NB4 (cell line): Measurements from ENCODE around the gene SEZ6.

Source experiments
- DNase-seq: peaks from one replicate; pipeline ENCODE4 v3.0.0; 2010; ENCODE audit warnings: low read depth
- H3K4me3 ChIP-seq: one replicate; pipeline ENCODE4 v1.5.1; 2011; ENCODE audit warnings: mild to moderate bottlenecking, low read depth, low read length, moderate library complexity
- MYC ChIP-seq: IDR thresholded peaks from 2 replicates; pipeline ENCODE4 v1.6.1; 2011; ENCODE audit warnings: low read depth, low read length
- POLR2A ChIP-seq: IDR thresholded peaks from 2 replicates; pipeline ENCODE4 v1.6.1; 2011; ENCODE audit warnings: mild to moderate bottlenecking; ENCODE audit not compliant: insufficient read length; ENCODE audit errors: extremely low read depth
- TF ChIP-seq, protein P1 (sequence below): IDR thresholded peaks from one replicate; pipeline ENCODE4 v1.5.1; 2012; ENCODE audit warnings: low read depth, low read length
- TF ChIP-seq, protein P2 (sequence below): IDR thresholded peaks from 2 replicates; pipeline ENCODE4 v1.6.1; 2011; ENCODE audit warnings: low read depth, low read length

Gene SEZ6

DNA sequence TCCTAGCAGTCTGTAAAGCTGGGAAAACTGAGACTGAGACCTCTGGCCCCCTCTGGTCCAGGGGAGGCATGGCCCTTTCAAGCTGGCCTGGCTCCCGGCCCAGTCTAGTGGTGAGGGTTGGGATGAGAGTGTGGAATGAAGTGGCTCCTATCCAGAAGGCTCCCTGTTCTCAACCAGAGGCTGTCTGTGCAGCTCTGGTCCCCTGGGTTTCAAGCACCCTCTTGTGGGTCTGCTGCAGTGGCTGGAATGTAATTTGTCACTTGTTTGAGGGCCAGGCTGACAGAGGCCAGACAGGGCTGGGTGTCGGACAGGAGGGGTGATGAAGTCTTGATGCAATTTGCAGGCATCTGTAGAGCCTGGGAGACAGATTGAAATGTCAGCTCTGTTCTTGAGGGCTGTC is 32.4 kb downstream of the SEZ6 start:
- H3K4me3 ChIP-seq = no peak overlapping the region
- TF ChIP-seq, protein P1, sequence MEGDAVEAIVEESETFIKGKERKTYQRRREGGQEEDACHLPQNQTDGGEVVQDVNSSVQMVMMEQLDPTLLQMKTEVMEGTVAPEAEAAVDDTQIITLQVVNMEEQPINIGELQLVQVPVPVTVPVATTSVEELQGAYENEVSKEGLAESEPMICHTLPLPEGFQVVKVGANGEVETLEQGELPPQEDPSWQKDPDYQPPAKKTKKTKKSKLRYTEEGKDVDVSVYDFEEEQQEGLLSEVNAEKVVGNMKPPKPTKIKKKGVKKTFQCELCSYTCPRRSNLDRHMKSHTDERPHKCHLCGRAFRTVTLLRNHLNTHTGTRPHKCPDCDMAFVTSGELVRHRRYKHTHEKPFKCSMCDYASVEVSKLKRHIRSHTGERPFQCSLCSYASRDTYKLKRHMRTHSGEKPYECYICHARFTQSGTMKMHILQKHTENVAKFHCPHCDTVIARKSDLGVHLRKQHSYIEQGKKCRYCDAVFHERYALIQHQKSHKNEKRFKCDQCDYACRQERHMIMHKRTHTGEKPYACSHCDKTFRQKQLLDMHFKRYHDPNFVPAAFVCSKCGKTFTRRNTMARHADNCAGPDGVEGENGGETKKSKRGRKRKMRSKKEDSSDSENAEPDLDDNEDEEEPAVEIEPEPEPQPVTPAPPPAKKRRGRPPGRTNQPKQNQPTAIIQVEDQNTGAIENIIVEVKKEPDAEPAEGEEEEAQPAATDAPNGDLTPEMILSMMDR = no peak
- TF ChIP-seq POLR2A = no peak
- TF ChIP-seq, protein P2, sequence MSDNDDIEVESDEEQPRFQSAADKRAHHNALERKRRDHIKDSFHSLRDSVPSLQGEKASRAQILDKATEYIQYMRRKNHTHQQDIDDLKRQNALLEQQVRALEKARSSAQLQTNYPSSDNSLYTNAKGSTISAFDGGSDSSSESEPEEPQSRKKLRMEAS = no peak
- TF ChIP-seq MYC = no peak
- no peak for DNase-seq

GRCh38 chr17:28972437-28972836 is 33.4 kb downstream of the SEZ6 start:
- TF ChIP-seq POLR2A (no peak), MYC (no peak)
- TF ChIP-seq, protein P1 = no peak
- TF ChIP-seq, protein P2 = no peak
- no peak for DNase-seq

DNA sequence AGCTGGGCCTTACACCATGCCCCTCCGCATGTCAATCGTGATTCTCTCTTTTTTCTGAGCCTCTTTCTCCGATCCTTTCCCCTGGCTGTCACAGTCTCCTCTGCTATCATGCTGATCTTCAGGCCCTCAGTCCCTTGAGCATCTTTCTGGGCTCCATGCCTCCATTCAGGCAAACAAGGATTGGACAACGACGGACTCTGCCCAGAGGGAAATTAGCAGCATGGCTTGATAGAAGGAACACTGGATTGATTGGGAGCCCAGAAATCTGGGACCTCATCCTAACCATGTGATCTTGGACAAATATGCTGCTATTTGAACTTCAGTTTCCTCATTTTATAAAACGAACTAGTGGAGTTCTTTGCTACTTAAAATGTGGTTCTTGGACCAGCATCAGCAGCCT is 35.0 kb downstream of the SEZ6 start:
- H3K4me3 ChIP-seq = no peak overlapping the region
- no peak for DNase-seq
- TF ChIP-seq, protein P1 = no peak
- TF ChIP-seq POLR2A (no peak), MYC (no peak)
- TF ChIP-seq, protein P2 = no peak

More at GRCh38 chr17:28972437-28972836, 33.4 kb downstream of the SEZ6 start:
- no peak overlapping the region for H3K4me3 ChIP-seq

DNA sequence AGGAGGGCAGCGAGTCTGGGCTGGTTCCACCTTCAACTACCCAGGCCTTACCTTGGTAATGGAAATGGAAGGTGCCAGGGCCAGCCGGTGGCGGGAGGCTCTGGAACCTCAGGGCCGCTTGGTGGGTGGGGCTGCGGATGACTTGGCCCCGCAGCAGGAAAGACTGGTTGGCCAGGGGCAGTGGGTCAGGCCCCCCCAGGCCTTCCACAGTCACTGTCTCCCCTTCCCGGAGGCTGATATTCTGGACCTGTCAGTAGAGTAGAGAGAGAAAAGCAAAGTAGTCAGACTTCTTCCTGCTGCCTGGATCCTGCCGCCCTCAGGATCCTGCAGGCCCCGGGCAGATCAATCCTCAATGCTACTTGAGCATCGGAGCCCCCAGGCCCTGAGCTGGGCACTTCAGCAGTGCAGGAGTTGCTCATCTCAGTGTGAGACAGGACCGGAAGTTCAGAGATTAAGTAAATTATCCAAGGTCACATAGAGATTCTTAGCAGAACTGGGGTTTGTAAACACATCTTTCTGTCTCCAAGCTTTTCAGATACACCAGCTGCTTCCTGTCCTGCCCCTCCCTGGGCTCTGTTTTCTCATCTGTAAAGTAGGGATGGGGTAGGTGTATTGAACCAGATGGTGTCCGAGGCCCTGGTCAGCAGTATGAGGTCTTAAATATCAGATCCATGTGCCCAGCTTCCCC is 36.0 kb downstream of the SEZ6 start:
- H3K4me3 ChIP-seq = no peak overlapping the region
- no peak for DNase-seq
- TF ChIP-seq, protein P1 = no peak
- TF ChIP-seq, protein P2 = no peak
- no peak for TF ChIP-seq POLR2A
- TF ChIP-seq MYC = no peak

- TF ChIP-seq, protein P1 = no peak
- TF ChIP-seq POLR2A (no peak), MYC (no peak)
- TF ChIP-seq, protein P2 = no peak
- DNase-seq = no peak
- H3K4me3 ChIP-seq = no peak overlapping the region
These were observed 36.9 kb downstream of the SEZ6 start for GRCh38 chr17:28968914-28969295.
